Measurements from ENCODE around the gene ZXDB. TPM values are rescaled to one million over a fixed set of nuclear protein-coding genes. Genes with fewer than 3 reads are reported as not detected.
"Not testable (repeated sequence)": the region's sequence is repeated elsewhere in the genome, so short reads cannot be mapped to it uniquely, and the experiment has no call there.

The ZXDB gene
- total RNA-seq (2014; rRNA removed; shearing (Covaris generic)) = 15.5 and 16.1 TPM in 2 replicates
- 2.5 TPM in 2 replicates for polyA plus RNA-seq (2016; fragmentation: Nextera tagmentation; extraction: Ambion mirVana)
- long read RNA-seq, partial matches to known transcripts = 0 of 1 reads
- long read RNA-seq, other reads (novel, unspliced or antisense) = 1 of 1 reads

GRCh38 chrX:57591284-57592159 lies at the start of gene ZXDB:
ZXDB (plus strand) TSS chrX:57592011; CDS start chrX:57592049, 38 bp downstream.
- H3K27ac ChIP-seq (ENCODE audit: low read depth); H3K9me3 Mint-ChIP-seq; H3K36me3 ChIP-seq (ENCODE audit: insufficient read depth); H2AFZ ChIP-seq; H3K27me3 ChIP-seq (ENCODE audit: insufficient read depth); H3K9me2 ChIP-seq (ENCODE audit: insufficient read depth); H3K36me3 Mint-ChIP-seq (ENCODE audit: low read depth); H3F3A ChIP-seq (replicated peaks; ENCODE audit: low read depth); H4K20me1 ChIP-seq (replicated peaks; ENCODE audit: insufficient read depth); H3K27me3 Mint-ChIP-seq (ENCODE audit: insufficient read depth, low read depth, poor library complexity): not testable (repeated sequence)
- ATAC-seq (peak; percentile 45), DNase-seq (ENCODE audit: low spot score) (peak; percentile 5)
- peak within 1 kb of the TSS; percentile 85 for H3K4me2 ChIP-seq
- H3K4me3 Mint-ChIP-seq = peak within 1 kb of the TSS; percentile 79
- H3K4me1 ChIP-seq (ENCODE audit: insufficient read depth) = peaks cover 12% of the 10 kb centered on the region; the same call in 1 of the 2 replicates
- H3K4me1 Mint-ChIP-seq = peaks cover 28% of the 10 kb centered on the region
- H3K79me2 ChIP-seq (replicated peaks; ENCODE audit: insufficient read depth) = peaks cover 25% of the 10 kb centered on the region
- peak within 1 kb of the TSS; percentile 60 for H3K4me3 ChIP-seq
- peak within 1 kb of the TSS; percentile 89 for H3K27ac Mint-ChIP-seq

GRCh38 chrX:57565198-57565597 lies 26.6 kb upstream of the ZXDB start:
- peaks cover 32% of the 10 kb centered on the region for H3K9me3 Mint-ChIP-seq
- H3K36me3 Mint-ChIP-seq (ENCODE audit: low read depth) = peaks cover under 1% of the 10 kb centered on the region; the same call in 1 of the 3 replicates
- Histone ChIP-seq H2AFZ (no peak overlapping the region), H3K4me3 (no peak overlapping the region), H3F3A (replicated peaks; ENCODE audit: low read depth) (no peaks in the 10 kb centered on the region), H3K36me3 (ENCODE audit: insufficient read depth) (no peaks in the 10 kb centered on the region), H3K4me1 (ENCODE audit: insufficient read depth) (no peaks in the 10 kb centered on the region), H3K79me2 (replicated peaks; ENCODE audit: insufficient read depth) (no peaks in the 10 kb centered on the region), H3K9me2 (ENCODE audit: insufficient read depth) (no peaks in the 10 kb centered on the region), H4K20me1 (replicated peaks; ENCODE audit: insufficient read depth) (no peaks in the 10 kb centered on the region), H3K27me3 (ENCODE audit: insufficient read depth) (no peaks in the 10 kb centered on the region), H3K4me2 (no peak overlapping the region), H3K27ac (ENCODE audit: low read depth) (no peak overlapping the region)
- DNase-seq (ENCODE audit: low spot score) (peak; percentile 3), ATAC-seq (no peak)
- no peaks in the 10 kb centered on the region for H3K27me3 Mint-ChIP-seq (ENCODE audit: insufficient read depth, low read depth, poor library complexity)
- TF ChIP-seq JUNB (IDR thresholded peaks at IDR 0.05; ENCODE audit: unreplicated experiment) = no peak
- TF ChIP-seq ZNF331 (CRISPR knock-in tag; IDR thresholded peaks at IDR 0.05; ENCODE audit: low read depth) = no peak
- no peak for TF ChIP-seq CTCF (conservative IDR thresholded peaks at IDR 0.05; ENCODE audit: low read depth in 2 of 2)
- no peak for TF ChIP-seq ETS1 (IDR thresholded peaks at IDR 0.05)
- no peak for TF ChIP-seq ZNF114 (CRISPR knock-in tag; IDR thresholded peaks at IDR 0.05)
- TF ChIP-seq EZH2 (IDR thresholded peaks at IDR 0.05; ENCODE audit: low read depth, unreplicated experiment) = no peak
- TF ChIP-seq NANOG (IDR thresholded peaks at IDR 0.05; ENCODE audit: borderline replicate concordance) = no peak
- TF ChIP-seq STAT1 (IDR thresholded peaks at IDR 0.05; ENCODE audit: unreplicated experiment) = no peak
- H3K4me3 Mint-ChIP-seq = no peak overlapping the region
- no peak overlapping the region for H3K27ac Mint-ChIP-seq
- H3K4me1 Mint-ChIP-seq = no peaks in the 10 kb centered on the region
